Liver (tissue), 9 donors: ENCODE results near the gene CUZD1. TPM values are rescaled to one million over a fixed set of nuclear protein-coding genes. Genes with fewer than 3 reads are reported as not detected.

ENCODE experiments used
- DNase-seq: peaks from one replicate; pipeline ENCODE4 v3.0.0-alpha.2; 2017; ENCODE audit warnings: low spot score
- H3K27ac ChIP-seq, 2 donors: one replicate each; pipeline ENCODE4 v1.7.0; 2013; ENCODE audit warnings: inconsistent platforms in 2 of 2, low read length in 2 of 2, control low read depth in 1 of 2, low read depth in 1 of 2, mild to moderate bottlenecking in 1 of 2
- H3K27me3 ChIP-seq, 4 donors: one replicate each; pipeline versions ENCODE4 v1.6.1 to v1.7.0; 2013; ENCODE audit warnings: low read length in 3 of 4, inconsistent platforms in 1 of 4, mild to moderate bottlenecking in 1 of 4, moderate library complexity in 1 of 4; ENCODE audit not compliant: control insufficient read depth in 4 of 4, insufficient read depth in 4 of 4
- H3K36me3 ChIP-seq, 4 donors: one replicate each; pipeline versions ENCODE4 v1.6.1 to v1.7.0; 2013; ENCODE audit warnings: low read length in 3 of 4, mild to moderate bottlenecking in 3 of 4, low read depth in 1 of 4, moderate library complexity in 1 of 4; ENCODE audit not compliant: control insufficient read depth in 4 of 4, insufficient read depth in 3 of 4
- H3K4me1 ChIP-seq, 4 donors: one replicate each; pipeline versions ENCODE4 v1.6.1 to v1.7.0; 2013; ENCODE audit warnings: low read length in 3 of 4, mild to moderate bottlenecking in 3 of 4, moderate library complexity in 1 of 4; ENCODE audit not compliant: control insufficient read depth in 4 of 4, insufficient read depth in 4 of 4
- H3K4me3 ChIP-seq, 3 donors: one replicate each; pipeline versions ENCODE4 v1.6.1 to v1.7.0; 2013; ENCODE audit warnings: low read length in 3 of 3, control low read depth in 1 of 3, low read depth in 1 of 3, mild to moderate bottlenecking in 1 of 3
- H3K9ac ChIP-seq, 2 donors: one replicate each; pipeline ENCODE4 v1.7.0; 2013; ENCODE audit warnings: low read length in 2 of 2, mild to moderate bottlenecking in 2 of 2, moderate library complexity in 2 of 2, control low read depth in 1 of 2, low read depth in 1 of 2
- H3K9me3 ChIP-seq, 4 donors: one replicate each; pipeline versions ENCODE4 v1.6.1 to v1.7.0; 2013; ENCODE audit warnings: low read length in 3 of 4; ENCODE audit not compliant: control insufficient read depth in 4 of 4
- CTCF ChIP-seq: fragments of 150-350 bp; IDR thresholded peaks from 2 replicates; pipeline ENCODE4 v1.5.1; 2017; ENCODE audit warnings: improper control_type of control experiment, low read depth, low read length; ENCODE audit not compliant: missing input control
- EGR1 ChIP-seq, 2 donors: IDR thresholded peaks; 2 replicates each; pipeline ENCODE4 v1.6.1; 2016 to 2018; ENCODE audit warnings: antibody characterized with exemption in 2 of 2, low read depth in 2 of 2
- JUND ChIP-seq, 2 donors: IDR thresholded peaks; 2 replicates each; pipeline ENCODE4 v1.6.1; 2016; ENCODE audit warnings: antibody characterized with exemption in 2 of 2
- MAX ChIP-seq: IDR thresholded peaks from 2 replicates; pipeline ENCODE4 v1.6.1; 2016; ENCODE audit warnings: antibody characterized with exemption
- REST ChIP-seq: IDR thresholded peaks from 2 replicates; pipeline ENCODE4 v1.6.1; 2016; ENCODE audit warnings: antibody characterized with exemption, mild to moderate bottlenecking
- SP1 ChIP-seq: IDR thresholded peaks from 2 replicates; pipeline ENCODE4 v1.6.1; 2018; ENCODE audit warnings: antibody characterized with exemption, mild to moderate bottlenecking
- TAF1 ChIP-seq: conservative IDR thresholded peaks from 2 replicates; pipeline ENCODE4 v1.6.1; 2016; ENCODE audit warnings: antibody characterized with exemption, mild to moderate bottlenecking
- YY1 ChIP-seq: IDR thresholded peaks from 2 replicates; pipeline ENCODE4 v1.6.1; 2016; ENCODE audit warnings: antibody characterized with exemption, mild to moderate bottlenecking
- WGBS: extraction: QIAGEN DNeasy Blood & Tissue Kit; methylation state at CpG from one replicate; pipeline ENCODE4 v1.1.7; 2013; 5-methylcytosine and 5-hydroxymethylcytosine counted together
- polyA plus RNA-seq, 2 donors: library from polyadenylated mRNA; stranded (reverse) in 1 of 2; unstranded in 1 of 2; fragments of 200-250 nt in 1 of 2; fragments of >200 nt in 1 of 2; fragmentation: Nextera tagmentation in 1 of 2; extraction: Ambion mirVana in 1 of 2; gene quantifications; one replicate each; pipeline versions ENCODE4 v1.2.1 to v1.2.3, GENCODE V29; 2013 to 2015
- total RNA-seq, 2 donors: library from RNA; depleted of rRNA; stranded (reverse); fragments of >200 nt; gene quantifications; one replicate each; pipeline ENCODE4 v1.2.3, GENCODE V29; 2014
- donor health status: healthy.
- donor health status: healthy.
- donor health status: healthy.
- donor health status: healthy.
- donor health status: healthy.

The CUZD1 gene
- total and polyA plus RNA-seq, 4 donors = 0.03 to 0.17 (median 0.10) TPM

DNA sequence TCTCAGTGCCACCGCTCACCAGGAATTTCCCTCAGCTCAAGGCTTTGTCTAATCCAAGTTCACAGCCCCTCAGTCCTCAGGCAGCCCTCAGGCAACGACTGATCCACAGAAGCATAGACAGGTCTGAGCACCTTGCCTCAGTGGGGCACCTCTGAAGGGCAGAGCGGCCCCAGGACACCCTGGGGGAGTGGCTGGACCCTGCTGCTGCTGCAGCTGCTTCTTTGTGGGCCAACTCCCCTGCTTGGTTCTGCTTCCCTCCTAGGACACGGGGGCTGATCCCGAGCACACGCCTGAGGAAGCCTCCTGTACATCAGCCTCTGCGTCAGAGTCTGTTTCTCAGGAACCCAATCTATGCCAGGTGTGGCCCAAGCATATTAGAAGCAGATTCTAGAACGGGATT, 16.2 kb downstream of the CUZD1 start:
- Histone ChIP-seq H3K27me3 (no peaks in the 10 kb centered on the region), H3K27ac (no peak overlapping the region), H3K4me1 (no peaks in the 10 kb centered on the region), H3K36me3 (no peaks in the 10 kb centered on the region), H3K9ac (no peak overlapping the region), H3K9me3 (no peaks in the 10 kb centered on the region), H3K4me3 (no peak overlapping the region)
- no peak for TF ChIP-seq YY1
- 79% methylated on average over 8 of the region's 8 CpGs for WGBS
- no peak for DNase-seq

GRCh38 chr10:122828716-122829255, 16.9 kb downstream of the CUZD1 start:
- no peak overlapping the region for H3K4me3 ChIP-seq
- 78% methylated on average over 4 of the region's 4 CpGs for WGBS

More at GRCh38 chr10:122828716-122829255, 16.9 kb downstream of the CUZD1 start:
- H3K27me3 ChIP-seq = no peaks in the 10 kb centered on the region
- no peaks in the 10 kb centered on the region for H3K9me3 ChIP-seq
- no peak overlapping the region for H3K27ac ChIP-seq
- no peaks in the 10 kb centered on the region for H3K4me1 ChIP-seq
- DNase-seq = no peak
- no peak for TF ChIP-seq REST
- TF ChIP-seq MAX = no peak
- TF ChIP-seq SP1 = no peak
- no peak for TF ChIP-seq TAF1
- no peak for TF ChIP-seq YY1
- no peak for TF ChIP-seq EGR1 (IDR thresholded peaks at IDR 0.05; ENCODE audit: low read depth in 2 of 2)
- no peak for TF ChIP-seq JUND (IDR thresholded peaks at IDR 0.05)
- no peak for TF ChIP-seq CTCF
- no peaks in the 10 kb centered on the region for H3K36me3 ChIP-seq
- H3K9ac ChIP-seq = no peak overlapping the region
